AG04450 (cell line): ENCODE measurements around the gene DAGLA. TPM values are rescaled to one million over a fixed set of nuclear protein-coding genes. Genes with fewer than 3 reads are reported as not detected.
A peak's percentile ranks its signal among the peaks of the same experiment; 100 is the strongest.

Experiments
- CTCF ChIA-PET: fragments of 300-600, 350-600 bp; formaldehyde crosslinking; extraction: SDS; loops from one replicate; lab custom pipeline; 2022; ENCODE audit warnings: antibody characterized with exemption, inconsistent platforms; lab: Charles Lee
- POLR2A ChIA-PET: fragments of 350-600 bp; formaldehyde crosslinking; extraction: SDS; loops from one replicate; lab custom pipeline; 2021; ENCODE audit warnings: antibody characterized with exemption, inconsistent platforms; lab: Yijun Ruan, JAX
- DNase-seq: peaks from one replicate; pipeline ENCODE4 v3.0.0-alpha.2; 2011; ENCODE audit warnings: low read depth, low spot score
- H3K27ac ChIP-seq: one replicate; pipeline ENCODE4 v1.5.1; 2012; ENCODE audit warnings: low read depth, low read length, control low read depth
- H3K27me3 ChIP-seq: one replicate; pipeline ENCODE4 v1.6.0; 2012; ENCODE audit warnings: low read length; ENCODE audit not compliant: control insufficient read depth, insufficient read depth
- H3K4me3 ChIP-seq: 2 replicates; pipeline ENCODE4 v1.5.1; 2011; ENCODE audit warnings: mild to moderate bottlenecking, low read depth, low read length, control low read depth
- H3K9me3 ChIP-seq: 2 replicates; pipeline ENCODE4 v1.5.1; 2012; ENCODE audit warnings: low read length; ENCODE audit not compliant: control insufficient read depth, insufficient read depth
- CTCF ChIP-seq: IDR thresholded peaks from 2 replicates; pipeline ENCODE4 v1.5.1; 2011; ENCODE audit warnings: low read depth, low read length, control low read depth, inconsistent platforms
- polyA plus RNA-seq: library from polyadenylated mRNA; depleted of rRNA; stranded (reverse); fragments of >200 nt; gene quantifications from 2 replicates; pipeline ENCODE4 v1.2.3, GENCODE V29; 2011

Gene DAGLA
- polyA plus RNA-seq, 1 experiment, result 1.1 TPM

- ChIA-PET CTCF (interaction anchor here (0.7 to 5.6 kb wide), 7 partner anchors 17 to 357 kb away, joined by 3 to 29 read pairs (median 5); no protein-coding TSS in a partner anchor), POLR2A (no interaction called here)
- no peak overlapping the region for H3K4me3 ChIP-seq
- H3K27me3 ChIP-seq, result peaks cover 5% of the 10 kb centered on the region
- no peak for DNase-seq
- no peak overlapping the region for H3K27ac ChIP-seq
- no peaks in the 10 kb centered on the region; the same call in 1 of the 2 replicates for H3K9me3 ChIP-seq
- no peak for TF ChIP-seq CTCF
Measured at GRCh38 chr11:61750631-61751273, 70.6 kb downstream of the DAGLA start.

GRCh38 chr11:61751384-61751783, 71.2 kb downstream of the DAGLA start:
- POLR2A ChIA-PET, result no interaction called here
- TF ChIP-seq CTCF, result no peak

GRCh38 chr11:61752117-61752924, 72.1 kb downstream of the DAGLA start, which contains the start of gene MYRF:
Gene MYRF (plus strand): TSS chr11:61752636. CDS start chr11:61752745, 109 bp downstream.
- Histone ChIP-seq H3K4me3 (peak within 1 kb of the TSS; percentile 63), H3K27me3 (peaks cover 5% of the 10 kb centered on the region), H3K27ac (no peak within 1 kb of the TSS), H3K9me3 (no peaks in the 10 kb centered on the region; the same call in 1 of the 2 replicates)
- peak; percentile 43 for TF ChIP-seq CTCF
- DNase-seq, result no peak
- CTCF ChIA-PET, result interaction anchor here (0.9 to 2.0 kb wide), 7 partner anchors 15 to 692 kb away, joined by 3 to 11 read pairs (median 3); no protein-coding TSS in a partner anchor
- POLR2A ChIA-PET, result no interaction called here

More at GRCh38 chr11:61751384-61751783, 71.2 kb downstream of the DAGLA start:
- Histone ChIP-seq H3K27me3 (peaks cover 5% of the 10 kb centered on the region), H3K4me3 (no peak overlapping the region), H3K27ac (no peak overlapping the region), H3K9me3 (no peaks in the 10 kb centered on the region; the same call in 1 of the 2 replicates)
- CTCF ChIA-PET, result interaction anchor here (0.7 to 5.6 kb wide), 7 partner anchors 16 to 356 kb away, joined by 3 to 29 read pairs (median 5); no protein-coding TSS in a partner anchor
- no peak for DNase-seq

GRCh38 chr11:61752925-61753521, 72.8 kb downstream of the DAGLA start:
- POLR2A ChIA-PET, result no interaction called here
- no peak for TF ChIP-seq CTCF
- Histone ChIP-seq H3K4me3 (peak overlapping the region; percentile 63), H3K9me3 (no peaks in the 10 kb centered on the region; the same call in 1 of the 2 replicates), H3K27me3 (peaks cover 5% of the 10 kb centered on the region), H3K27ac (no peak overlapping the region)
- CTCF ChIA-PET, result interaction anchor here (0.5 to 1.9 kb wide), 10 partner anchors 12 to 692 kb away, joined by 3 to 5 read pairs (median 3); no protein-coding TSS in a partner anchor
- DNase-seq, result no peak
